COLO829 (cell line): Measurements from ENCODE around the gene GAK.

Source experiments
- DNase-seq: peaks from one replicate; pipeline ENCODE4 v3.0.0; 2012; ENCODE audit warnings: low spot score

Gene GAK

DNA sequence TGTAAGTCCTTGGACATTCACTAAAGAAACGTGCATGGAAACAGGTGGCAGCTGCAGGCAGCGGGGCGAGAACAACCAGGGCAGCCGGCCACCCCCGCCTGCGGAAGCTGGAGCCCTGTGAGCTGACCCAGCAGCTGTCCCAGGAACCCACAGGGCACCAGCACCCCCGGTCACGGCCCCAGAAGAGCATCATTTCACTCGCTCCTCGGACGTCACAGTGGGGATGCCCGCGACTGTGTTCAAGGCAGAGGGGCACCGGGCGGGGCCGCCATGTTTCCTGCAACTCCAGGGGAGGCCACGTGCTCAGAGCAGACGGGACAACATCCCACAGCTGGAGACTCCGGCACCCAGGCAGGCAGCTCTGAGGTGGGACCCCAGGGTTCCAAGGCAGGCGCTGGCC is 61.2 kb downstream of the GAK start:
- no peak for DNase-seq

DNA sequence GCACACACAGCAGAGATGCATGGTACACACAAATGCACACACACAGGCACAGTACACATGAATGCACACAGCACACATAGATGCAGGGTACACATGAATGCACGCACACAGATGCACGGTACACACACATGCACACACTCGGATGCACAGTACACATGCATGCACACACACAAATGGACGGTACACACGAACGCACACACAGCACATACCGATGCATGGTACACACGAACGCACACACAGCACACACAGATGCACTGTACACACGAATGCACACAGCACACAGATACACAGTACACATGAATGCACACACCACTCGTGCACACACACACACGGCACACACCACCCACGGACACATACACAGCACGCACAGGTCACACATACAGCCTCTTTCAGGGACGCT is 62.3 kb downstream of the GAK start:
- no peak for DNase-seq

DNA sequence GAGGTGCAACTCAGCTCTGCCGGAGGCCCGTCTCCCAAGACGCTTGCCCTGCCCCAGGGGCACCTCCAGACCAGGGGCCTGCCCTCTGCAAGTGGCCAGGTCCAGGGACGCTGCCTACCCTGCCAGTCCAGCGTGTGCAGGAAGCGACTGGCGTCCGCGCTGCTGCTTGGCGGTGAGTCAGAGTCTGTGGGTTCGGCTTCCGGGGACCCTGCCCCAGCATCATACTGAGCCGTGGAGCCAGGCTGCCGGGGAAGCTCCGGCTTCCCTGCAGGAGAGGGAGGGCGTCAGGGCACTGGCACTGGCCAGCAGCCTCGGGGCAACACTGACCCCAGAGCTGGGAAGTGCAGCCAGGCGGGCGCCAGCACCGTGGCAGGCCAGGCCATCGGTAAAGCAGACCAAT is 63.7 kb downstream of the GAK start:
- no peak for DNase-seq

DNA sequence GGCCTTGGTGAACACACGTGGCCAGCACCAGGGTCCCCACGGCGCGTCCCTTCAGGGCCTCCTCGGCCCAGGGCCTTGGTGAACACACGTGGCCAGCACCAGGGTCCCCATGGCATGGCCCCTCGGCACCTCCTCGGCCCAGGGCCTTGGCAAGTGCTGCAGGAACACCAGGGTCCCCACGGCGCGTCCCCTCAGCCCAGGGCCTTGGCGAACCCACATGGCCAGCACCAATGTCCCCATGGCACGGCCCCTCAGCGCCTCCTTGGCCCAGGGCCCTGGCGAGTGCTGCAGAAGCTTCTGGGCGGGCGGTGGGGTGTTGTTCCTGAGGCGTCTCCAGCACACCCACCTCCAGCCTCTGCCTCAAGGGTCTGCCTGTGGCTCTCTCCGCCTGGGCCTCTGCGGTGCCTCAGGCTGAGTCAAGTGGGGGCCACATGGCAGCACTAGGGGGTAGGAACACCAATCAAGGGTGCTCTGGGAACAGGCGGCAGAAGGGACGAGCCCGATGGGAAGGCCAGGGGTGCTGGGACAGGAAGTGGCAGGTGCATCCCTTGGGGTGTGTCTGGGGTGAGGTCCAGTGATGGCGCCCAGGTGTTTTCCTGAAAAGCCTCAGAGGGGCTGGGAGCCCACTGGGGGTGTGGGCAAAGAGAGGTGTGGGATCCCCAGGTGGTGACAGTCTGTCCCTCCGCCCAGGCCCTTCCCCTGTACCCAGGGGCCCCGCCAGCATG is 64.4 kb downstream of the GAK start:
- DNase-seq = no peak

DNA sequence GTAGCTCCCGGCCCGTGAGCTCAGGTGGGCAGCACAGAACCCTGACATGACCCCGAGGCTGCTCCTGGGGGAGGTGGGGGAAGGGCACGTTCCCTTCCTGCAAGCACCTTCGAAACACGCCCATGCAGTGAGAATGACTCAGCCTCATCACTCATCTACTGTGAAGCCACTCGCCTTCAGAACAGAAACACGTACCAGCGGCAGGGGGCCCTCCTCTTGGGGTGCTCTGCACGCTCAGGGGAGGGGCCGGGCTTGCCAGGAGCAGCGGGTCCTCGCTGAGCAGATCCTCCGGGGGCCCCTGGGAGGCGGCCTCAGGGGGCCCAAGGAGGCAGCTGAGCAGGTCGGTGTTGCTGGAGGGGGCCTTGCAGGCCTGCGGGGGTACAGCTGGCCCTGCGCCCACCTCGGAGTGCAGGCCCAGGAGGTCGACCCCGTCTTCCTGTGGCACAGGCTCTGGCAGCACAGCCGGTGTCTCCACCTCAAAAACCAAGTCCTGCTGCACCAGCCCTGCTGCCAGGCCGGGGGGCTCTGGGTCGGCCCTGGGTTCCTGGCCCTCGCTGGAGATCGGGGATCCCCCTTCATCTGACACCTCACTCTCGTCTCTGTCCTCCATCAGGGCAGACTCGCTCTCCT is 65.2 kb downstream of the GAK start:
- no peak for DNase-seq

DNA sequence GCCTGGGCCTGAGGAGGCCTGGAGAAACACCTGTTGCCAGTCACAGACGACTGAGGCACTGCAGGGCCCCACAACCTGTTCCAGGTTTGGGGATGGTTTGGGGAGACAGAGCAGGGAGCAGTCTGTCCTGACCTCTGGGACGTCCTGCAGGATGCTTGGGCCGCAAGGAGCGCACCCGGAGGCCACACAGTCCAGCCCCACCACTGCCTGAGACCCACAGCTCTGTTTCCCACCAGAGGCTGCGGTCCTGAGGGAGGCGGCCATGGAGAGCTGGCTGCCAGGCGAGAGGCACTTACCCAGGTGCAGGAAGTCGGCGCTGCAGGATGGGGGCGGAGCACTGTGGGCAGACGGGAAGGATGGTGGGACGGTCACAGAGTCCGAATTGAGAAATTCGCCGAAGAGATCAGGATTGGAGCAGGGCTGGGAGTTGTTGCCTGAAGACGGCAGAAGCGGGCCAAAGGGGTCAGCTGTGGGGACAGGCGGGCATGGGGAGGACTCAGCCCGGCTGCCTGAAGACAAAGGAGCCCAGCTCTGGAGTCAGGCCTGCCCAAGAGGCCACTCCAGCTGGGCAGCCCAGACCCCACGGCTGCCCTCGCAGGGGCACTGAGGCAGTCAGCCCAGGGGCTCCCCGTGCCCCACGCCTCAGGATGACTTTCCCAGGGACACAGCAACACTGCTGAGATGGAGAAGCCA is 65.9 kb downstream of the GAK start:
- DNase-seq = no peak

DNA sequence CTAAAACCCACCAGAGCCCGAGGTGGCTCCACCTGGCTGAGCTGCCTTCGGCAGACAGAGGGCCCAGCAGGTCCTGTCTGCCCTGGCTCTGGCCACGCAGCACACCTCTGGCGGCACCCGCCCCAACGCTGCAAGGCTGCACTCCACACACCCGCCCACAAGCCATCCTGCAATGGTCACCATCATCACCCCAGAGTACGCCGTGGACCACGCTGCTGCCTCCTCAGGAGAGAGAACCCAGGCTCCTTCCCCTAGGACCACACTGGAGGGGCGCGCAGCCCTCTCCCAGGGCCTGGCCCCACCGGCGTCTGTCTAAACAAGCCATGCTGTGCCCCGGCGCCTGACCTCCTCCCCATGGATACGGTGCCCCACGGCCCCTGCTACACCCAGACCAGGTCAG is 66.5 kb downstream of the GAK start:
- DNase-seq = no peak

DNA sequence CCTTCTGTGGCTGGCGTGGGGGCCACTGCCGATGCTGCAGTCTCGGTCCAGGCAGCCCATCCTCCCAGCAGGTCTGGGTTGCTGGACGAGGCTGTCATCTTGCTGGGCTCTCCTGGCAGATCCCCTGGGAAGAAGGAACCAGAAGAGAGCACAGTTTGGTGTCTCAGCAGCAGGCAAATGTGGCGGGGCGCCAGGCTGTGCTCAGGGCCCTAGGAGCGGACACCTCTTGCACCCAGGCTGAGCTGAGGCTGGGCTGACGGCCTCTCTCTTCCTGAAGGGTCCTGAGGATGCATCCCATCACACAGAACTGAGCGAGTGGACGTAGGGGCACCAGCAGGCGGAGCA is 67.0 kb downstream of the GAK start:
- no peak for DNase-seq

DNA sequence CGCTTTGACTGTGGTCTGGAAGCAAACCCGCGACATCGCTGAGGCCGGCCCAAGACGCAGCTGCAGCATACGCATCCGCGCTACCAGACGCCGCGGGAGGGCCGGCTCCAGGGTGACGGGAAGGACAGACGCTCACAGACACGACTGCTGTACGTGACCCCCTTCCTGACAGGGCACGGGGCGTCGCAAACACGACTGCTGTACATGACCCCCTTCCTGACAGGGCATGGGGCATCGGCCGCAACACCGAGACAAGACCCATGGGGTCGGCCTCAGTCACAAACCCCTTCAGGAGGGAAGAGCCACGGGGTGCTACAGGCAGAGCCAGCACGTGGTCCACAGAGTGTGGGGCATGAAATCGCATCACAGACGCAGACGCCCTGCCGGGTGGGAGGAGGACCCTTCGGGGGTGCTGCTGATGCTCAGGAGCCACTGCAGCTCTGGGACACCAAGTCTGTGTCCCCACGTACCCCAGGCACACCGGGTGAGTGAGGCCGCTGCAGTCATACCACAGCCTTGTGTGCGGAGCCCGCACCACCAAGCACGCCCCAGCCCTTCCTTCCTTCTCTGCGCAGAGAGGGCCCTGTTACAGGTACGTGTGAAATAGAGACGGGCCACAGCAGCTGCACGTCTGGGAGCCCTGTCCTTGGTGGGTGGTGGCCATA is 67.5 kb downstream of the GAK start:
- DNase-seq = no peak

DNA sequence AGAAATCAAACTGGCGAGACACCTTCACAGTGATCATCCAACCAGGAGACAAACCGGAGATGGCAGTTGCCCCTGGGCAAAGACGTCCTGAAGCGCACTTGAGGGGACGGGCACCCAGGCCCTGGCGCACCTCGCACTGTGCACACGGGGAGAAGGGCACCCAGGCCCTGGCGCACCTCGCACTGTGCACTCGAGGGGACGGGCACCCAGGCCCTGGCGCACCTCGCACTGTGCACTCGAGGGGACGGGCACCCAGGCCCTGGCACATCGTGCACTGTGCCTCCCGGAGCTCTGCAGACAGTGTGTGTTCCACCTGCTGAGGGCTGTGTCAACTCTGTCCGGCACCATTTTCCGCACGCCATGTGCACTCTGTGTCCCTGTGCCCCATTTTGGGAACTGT is 71.6 kb downstream of the GAK start:
- no peak for DNase-seq

DNA sequence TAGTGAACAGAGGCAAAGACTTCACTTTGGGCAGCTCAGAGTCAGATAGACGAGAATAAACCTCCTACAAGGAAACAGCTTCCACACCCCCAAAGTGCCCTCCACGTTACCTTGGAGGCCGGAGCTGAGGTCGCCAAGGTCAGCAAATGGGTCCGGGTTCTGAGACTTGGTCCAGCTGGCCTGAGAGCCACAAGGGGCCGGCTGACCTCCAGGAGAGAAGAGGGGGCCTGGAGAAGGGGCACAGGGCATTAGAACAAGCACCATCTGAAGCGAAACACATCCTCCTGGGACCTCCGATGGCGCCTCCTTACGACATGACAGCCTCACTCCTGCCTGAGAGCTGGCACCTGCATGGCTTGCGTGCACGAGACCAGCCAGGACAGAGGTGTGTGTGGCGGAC is 72.6 kb downstream of the GAK start:
- DNase-seq = no peak

DNA sequence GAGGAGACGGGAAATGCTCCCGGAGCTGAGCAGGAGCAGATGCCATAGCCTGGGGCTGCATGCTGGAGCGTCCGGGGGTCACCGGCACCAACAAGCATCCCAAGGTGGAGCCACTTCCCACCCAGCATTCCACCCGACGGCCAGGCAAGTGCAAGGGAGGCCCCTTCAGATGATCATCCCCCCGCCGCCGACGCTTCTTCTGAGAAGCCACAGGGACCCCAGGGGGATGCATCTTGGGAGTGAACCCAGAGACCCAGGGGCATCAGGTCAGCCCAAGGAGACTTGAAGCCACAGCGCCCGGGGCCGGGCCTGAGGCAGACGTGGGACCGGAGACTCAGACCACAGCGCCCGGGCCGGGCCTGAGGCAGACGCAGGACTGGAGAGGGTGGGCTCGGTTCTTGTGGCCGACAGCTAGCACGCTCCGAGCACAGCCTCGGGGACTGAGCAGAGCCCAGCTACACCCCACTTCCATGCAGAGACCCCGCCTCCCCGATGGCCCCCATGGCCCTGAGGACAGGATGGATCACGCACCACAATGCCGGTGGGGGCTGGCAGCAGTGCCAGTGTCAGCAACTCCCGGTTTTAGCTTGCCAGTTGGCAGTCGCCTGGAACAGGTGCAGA is 73.2 kb downstream of the GAK start:
- DNase-seq = no peak

DNA sequence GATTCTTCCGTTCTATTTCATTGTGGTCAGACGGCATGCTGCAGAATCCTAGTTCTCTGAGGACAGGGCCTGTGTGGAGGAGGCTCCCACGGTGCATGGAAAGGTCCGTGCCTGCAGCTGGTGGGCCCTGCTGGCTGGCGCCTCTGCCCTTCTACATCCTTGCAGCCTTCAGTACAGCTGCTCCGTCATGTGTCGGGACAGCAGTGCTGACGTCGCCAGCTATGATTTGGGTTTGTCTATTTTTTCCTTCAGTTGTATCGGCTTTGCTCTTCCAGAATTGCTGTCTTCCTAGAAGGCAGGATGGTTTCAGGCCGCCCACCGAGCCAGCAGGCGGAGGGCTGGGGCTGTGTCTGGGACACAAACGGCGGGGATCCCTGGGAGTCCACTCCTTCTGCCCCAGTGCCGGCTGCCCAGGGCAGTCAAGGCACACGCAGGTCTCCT is 74.1 kb downstream of the GAK start:
- no peak for DNase-seq

DNA sequence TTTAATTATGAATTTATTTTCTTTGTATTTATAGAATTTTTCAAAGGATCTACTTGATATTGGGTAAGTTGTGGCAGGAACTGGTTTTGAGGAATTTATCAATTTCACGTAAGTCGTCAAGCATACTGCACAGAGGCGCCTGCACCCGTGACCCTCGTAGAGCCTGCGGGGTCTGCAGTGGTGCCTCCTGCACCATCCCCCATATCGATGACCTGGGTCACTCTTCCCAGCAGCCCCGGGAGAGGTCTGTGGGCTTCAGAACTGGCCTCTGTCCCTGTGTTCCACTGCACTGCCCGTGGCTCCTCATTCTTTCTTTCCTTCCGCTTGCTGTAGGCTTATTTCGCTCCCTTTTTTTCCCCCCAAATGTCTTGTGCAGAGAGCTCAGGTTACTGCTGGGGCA is 74.7 kb downstream of the GAK start:
- DNase-seq = no peak

DNA sequence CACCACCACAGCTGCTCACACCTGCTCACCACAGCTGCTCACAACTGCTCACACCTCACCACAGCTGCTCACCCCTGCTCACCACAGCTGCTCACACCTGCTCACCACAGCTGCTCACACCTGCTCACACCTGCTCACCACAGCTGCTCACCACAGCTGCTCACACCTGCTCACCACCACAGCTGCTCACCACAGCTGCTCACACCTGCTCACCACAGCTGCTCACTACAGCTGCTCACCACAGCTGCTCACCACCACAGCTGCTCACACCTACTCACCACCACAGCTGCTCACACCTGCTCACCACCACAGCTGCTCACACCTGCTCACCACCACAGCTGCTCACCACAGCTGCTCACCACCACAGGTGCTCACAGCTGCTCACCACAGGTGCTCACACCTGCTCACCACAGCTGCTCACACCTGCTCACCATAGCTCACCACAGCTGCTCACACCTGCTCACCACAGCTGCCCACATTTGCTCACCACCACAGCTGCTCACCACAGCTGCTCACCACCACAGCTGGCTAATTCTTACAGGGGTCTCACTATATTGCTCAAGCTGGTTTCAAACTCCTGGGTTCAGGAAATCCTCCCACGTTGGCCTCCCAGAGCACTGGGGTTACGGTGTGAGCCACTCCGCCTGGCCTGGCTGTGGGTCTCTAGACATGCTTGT is 75.8 kb downstream of the GAK start:
- no peak for DNase-seq

DNA sequence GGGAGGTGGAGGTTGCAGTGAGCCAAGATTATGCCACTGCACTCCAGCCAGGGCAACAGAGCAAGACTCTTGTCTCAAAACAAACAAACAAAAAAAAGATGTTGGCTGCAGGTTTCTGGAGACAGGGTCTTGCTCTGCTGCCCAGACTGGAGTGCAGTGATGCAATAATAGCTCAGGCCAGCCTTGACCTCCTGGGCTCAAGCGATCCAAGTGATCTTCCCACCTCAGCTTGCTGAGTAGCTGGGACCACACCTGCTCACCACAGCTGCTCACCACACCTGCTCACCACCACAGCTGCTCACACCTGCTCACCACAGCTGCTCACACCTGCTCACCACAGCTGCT is 76.3 kb downstream of the GAK start:
- no peak for DNase-seq

DNA sequence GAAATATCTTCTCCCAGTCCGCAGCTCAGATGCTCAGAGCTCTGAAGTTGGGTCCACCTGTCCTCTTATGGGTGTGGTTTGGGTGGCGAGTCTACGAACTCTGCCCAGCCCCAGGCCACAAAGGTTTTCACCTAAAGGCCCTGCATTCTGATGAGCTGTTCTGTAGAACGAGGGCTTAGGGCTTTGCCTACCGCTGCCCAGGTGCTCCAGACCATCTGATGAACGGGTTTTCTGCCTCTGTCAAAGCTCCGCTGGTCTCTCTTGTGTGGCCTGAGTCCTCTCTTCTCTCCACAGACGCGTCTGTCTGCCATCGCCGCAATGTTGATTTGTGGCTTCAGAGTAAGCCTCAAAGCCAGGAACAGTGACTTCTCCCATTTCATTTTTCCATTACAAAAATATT is 77.8 kb downstream of the GAK start:
- no peak for DNase-seq

DNA sequence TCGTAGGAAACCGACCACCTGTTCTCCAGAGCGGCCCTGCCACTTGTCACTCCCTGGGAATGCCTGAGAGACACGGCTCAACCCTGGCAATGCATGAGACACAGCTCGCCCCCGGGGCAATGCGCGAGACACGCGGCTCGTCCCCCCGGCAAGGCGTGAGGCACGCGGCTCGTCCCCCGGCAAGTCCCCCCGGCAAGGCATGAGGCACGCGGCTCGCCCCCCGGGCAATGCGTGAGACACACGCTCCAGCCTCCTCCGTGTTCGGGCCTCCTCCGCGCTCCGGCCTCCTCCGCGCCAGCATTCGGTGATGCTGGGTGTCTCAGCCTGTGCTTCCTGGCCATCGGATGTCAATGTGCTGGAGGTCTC is 78.7 kb downstream of the GAK start:
- no peak for DNase-seq

DNA sequence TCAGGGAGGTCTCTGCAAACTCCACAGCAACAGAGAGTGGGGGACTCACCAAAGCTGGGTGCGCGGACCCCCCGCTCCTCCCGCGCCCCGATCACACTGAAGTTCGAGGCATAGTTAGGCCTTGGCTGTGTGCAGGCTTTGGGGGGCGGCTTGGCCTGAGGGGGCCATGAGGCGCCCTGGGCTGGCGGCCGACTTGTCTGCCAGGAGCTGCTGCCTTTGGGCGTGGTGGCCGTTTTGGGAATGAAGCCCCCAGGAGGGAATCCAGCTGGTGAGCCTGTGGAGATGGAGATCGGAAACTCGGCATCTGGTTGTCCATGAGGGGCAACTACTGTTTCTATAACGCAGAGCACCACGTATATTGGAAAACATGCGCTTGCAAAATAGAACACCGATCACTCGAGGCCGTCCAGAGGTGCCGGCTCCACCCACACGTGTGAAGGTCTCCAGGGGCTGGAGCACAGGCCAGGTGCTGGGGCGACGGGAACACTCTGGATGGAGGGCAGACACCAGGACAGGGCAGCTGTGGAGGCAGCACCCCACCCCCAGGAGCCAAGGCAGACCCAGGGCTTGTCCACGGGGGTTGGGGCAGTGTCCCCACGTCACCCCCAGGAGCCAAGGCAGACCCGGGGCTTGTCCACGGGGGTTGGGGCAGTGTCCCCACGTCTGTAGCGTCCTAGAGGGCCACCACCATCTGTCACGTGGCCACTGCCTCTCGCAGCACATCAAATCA is 80.2 kb downstream of the GAK start:
- DNase-seq = no peak

DNA sequence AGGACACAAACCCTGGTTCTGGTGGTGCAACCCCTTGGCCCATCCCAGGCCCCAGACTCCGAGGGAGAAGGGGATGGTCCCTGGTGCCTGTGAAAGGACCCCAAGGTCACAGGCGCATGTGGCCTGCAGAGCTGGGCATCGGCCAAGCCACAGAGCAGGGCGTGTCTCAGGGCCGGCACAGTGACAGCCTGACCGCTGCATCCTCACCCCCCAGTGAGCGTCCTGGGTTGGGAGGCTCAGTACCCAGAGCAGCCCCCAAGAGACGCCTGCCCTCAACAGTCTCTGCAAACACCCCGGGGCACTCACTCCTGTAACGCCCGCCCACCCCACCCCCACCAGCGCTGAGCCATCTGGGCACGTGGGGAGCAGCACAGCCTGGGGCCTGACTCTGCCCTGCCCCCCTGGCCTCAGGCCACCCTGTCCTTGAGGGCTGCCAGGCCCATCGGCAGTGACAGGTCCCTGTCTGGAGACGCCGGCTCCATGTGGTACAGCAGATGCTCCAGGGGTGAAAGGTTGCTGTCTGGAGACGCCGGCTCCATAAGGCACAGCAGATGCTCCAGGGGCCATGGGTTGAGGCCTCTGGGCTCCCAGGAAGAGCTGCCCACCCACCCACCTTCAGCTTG is 81.7 kb downstream of the GAK start:
- no peak for DNase-seq
